ENCODE measurements around the gene ATXN7L3. TPM values are rescaled to one million over a fixed set of nuclear protein-coding genes. Genes with fewer than 3 reads are reported as not detected.
A peak's percentile ranks its signal among the peaks of the same experiment; 100 is the strongest.

ATXN7L3 gene
- total and polyA plus RNA-seq, 9 of the 15 experiments (the other 6 are each of a cell fraction or from before 2014, with no cell fraction given): 0.62 to 66.1 (median 33.2) TPM

DNA sequence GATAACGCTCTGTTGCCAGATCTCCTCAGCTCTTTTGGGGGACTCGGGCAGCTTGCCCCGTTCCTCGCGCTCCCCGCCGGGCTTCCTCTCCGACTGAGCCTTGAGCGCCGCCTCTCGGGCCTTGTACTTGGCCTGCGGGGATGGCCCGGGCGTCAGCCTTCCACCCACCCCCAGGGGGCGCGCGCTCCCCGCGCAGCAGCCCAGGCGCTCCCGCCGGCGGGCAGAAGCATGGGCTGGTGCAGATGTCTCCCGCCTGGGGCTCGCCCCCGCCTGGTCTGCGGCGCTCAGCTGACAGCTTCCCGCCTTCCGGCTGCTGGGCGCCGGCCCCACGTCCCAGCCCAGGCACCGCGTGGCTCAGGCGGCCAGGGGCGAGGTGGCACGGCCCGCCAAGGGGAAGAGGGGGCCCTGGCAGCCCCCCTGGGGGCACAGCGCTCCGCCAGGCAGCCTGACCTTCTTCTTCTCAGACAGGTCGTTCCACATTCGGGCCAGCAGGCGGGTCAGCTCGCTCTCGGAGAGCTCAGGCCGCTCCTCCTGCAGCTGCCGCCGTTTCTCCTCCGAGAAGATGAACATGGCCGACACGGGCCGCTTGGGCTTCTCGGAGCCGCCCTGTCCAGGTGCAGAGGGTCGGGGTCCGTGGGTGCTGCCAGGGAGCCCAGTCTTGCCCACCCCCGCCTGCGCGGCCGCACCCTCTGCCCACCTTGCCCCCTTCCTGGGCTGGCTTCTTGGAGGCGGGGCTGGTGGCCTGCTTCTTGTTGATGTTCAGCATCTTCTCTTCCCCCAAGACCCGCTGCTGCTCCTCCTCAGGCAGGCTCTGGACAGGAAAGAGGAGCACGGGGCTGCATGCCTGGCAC lies 10.9 kb upstream of the ATXN7L3 start (continued):
- TF ChIP-seq FIP1L1 (IDR thresholded peaks at IDR 0.05; ENCODE audit: low read depth, low read length, poor library complexity, severe bottlenecking) (peak; percentile 98), POLR2AphosphoS5 (IDR thresholded peaks at IDR 0.05; ENCODE audit: control insufficient read depth, insufficient read depth, low read depth, low read length) (peak; percentile 75), ZNF23 (CRISPR knock-in tag; IDR thresholded peaks at IDR 0.05) (no peak), KDM4B (IDR thresholded peaks at IDR 0.05; ENCODE audit: borderline replicate concordance in 2 of 2, low read depth in 1 of 2) (peak in 1 of 2 experiments; percentile 18; a peak in 1 of 4 replicates), CBFB (CRISPR knock-in tag; IDR thresholded peaks at IDR 0.05) (no peak), GABPB1 (CRISPR knock-in tag; IDR thresholded peaks at IDR 0.05) (peak; percentile 82), TAF9B (IDR thresholded peaks at IDR 0.05; ENCODE audit: partially characterized antibody) (no peak), RFX5 (IDR thresholded peaks at IDR 0.05; ENCODE audit: low read depth, low read length) (no peak), DACH1 (IDR thresholded peaks at IDR 0.05; ENCODE audit: partially characterized antibody) (peak; percentile 91), HDAC2 (IDR thresholded peaks at IDR 0.05) (no peak), ZKSCAN1 (IDR thresholded peaks at IDR 0.05; ENCODE audit: low read depth, low read length) (0 out of 2 replicates have a peak, but pooled peaks have one; percentile 62), MTF1 (CRISPR knock-in tag; IDR thresholded peaks at IDR 0.05; ENCODE audit: borderline replicate concordance) (no peak), POLR3G (IDR thresholded peaks at IDR 0.05; ENCODE audit: extremely low read depth, insufficient read length, insufficient replicate concordance) (no peak), CREB1 (IDR thresholded peaks at IDR 0.05) (peak; percentile 21; the same call in 1 of the 2 replicates), CREB1 (CRISPR knock-in tag; IDR thresholded peaks at IDR 0.05) (peak; percentile 52; the same call in 1 of the 2 replicates), CCNT2 (IDR thresholded peaks at IDR 0.05; ENCODE audit: borderline replicate concordance, extremely low read depth, insufficient read length, low read depth, low read length) (peak; percentile 89), ZBED1 (IDR thresholded peaks at IDR 0.05) (no peak), ILF3 (IDR thresholded peaks at IDR 0.05; ENCODE audit: borderline replicate concordance) (no peak), ZC3H8 (IDR thresholded peaks at IDR 0.05) (no peak), STAT5B (CRISPR knock-in tag; IDR thresholded peaks at IDR 0.05) (no peak)
- TF ChIP-seq, protein P1, sequence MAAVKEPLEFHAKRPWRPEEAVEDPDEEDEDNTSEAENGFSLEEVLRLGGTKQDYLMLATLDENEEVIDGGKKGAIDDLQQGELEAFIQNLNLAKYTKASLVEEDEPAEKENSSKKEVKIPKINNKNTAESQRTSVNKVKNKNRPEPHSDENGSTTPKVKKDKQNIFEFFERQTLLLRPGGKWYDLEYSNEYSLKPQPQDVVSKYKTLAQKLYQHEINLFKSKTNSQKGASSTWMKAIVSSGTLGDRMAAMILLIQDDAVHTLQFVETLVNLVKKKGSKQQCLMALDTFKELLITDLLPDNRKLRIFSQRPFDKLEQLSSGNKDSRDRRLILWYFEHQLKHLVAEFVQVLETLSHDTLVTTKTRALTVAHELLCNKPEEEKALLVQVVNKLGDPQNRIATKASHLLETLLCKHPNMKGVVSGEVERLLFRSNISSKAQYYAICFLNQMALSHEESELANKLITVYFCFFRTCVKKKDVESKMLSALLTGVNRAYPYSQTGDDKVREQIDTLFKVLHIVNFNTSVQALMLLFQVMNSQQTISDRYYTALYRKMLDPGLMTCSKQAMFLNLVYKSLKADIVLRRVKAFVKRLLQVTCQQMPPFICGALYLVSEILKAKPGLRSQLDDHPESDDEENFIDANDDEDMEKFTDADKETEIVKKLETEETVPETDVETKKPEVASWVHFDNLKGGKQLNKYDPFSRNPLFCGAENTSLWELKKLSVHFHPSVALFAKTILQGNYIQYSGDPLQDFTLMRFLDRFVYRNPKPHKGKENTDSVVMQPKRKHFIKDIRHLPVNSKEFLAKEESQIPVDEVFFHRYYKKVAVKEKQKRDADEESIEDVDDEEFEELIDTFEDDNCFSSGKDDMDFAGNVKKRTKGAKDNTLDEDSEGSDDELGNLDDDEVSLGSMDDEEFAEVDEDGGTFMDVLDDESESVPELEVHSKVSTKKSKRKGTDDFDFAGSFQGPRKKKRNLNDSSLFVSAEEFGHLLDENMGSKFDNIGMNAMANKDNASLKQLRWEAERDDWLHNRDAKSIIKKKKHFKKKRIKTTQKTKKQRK (IDR thresholded peaks at IDR 0.05; ENCODE audit: borderline replicate concordance, low read depth, low read length): no peak
- TF ChIP-seq, protein P2, sequence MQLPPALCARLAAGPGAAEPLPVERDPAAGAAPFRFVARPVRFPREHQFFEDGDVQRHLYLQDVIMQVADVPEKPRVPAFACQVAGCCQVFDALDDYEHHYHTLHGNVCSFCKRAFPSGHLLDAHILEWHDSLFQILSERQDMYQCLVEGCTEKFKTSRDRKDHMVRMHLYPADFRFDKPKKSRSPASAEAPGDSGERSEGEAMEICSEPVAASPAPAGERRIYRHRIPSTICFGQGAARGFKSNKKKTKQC (CRISPR knock-in tag; IDR thresholded peaks at IDR 0.05): peak; percentile 80; the same call in 1 of the 2 replicates
- TF ChIP-seq, protein P3, sequence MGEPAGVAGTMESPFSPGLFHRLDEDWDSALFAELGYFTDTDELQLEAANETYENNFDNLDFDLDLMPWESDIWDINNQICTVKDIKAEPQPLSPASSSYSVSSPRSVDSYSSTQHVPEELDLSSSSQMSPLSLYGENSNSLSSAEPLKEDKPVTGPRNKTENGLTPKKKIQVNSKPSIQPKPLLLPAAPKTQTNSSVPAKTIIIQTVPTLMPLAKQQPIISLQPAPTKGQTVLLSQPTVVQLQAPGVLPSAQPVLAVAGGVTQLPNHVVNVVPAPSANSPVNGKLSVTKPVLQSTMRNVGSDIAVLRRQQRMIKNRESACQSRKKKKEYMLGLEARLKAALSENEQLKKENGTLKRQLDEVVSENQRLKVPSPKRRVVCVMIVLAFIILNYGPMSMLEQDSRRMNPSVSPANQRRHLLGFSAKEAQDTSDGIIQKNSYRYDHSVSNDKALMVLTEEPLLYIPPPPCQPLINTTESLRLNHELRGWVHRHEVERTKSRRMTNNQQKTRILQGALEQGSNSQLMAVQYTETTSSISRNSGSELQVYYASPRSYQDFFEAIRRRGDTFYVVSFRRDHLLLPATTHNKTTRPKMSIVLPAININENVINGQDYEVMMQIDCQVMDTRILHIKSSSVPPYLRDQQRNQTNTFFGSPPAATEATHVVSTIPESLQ (CRISPR knock-in tag; IDR thresholded peaks at IDR 0.05): no peak

Measured in K562 (cell line).